Measurements from ENCODE around the gene LRRC72. TPM values are rescaled to one million over a fixed set of nuclear protein-coding genes. Genes with fewer than 3 reads are reported as not detected.
"Not testable (repeated sequence)": the region's sequence is repeated elsewhere in the genome, so short reads cannot be mapped to it uniquely, and the experiment has no call there.

LRRC72 gene
- polyA plus RNA-seq, 1 donor = not detected

- Histone ChIP-seq H3K9me3 (ENCODE audit: control insufficient read depth, low read depth, low read length) (no peaks in the 10 kb centered on the region), H3K4me3 (ENCODE audit: low read length) (no peak overlapping the region), H3K4me1 (ENCODE audit: control insufficient read depth, insufficient read depth, low read length) (no peaks in the 10 kb centered on the region), H3K27me3 (ENCODE audit: control insufficient read depth, insufficient read depth, low read length) (no peaks in the 10 kb centered on the region), H3K36me3 (ENCODE audit: control insufficient read depth, insufficient read depth, low read length) (no peaks in the 10 kb centered on the region), H3K27ac (ENCODE audit: low read length) (no peak overlapping the region)
- no CpG with 5 or more reads among the region's 1 CpG for WGBS (ENCODE audit: insufficient coverage, low lambda C conversion rate)
- DNase-seq = no peak
These were observed 2.3 kb upstream of the LRRC72 start for GRCh38 chr7:16524332-16524731.

DNA sequence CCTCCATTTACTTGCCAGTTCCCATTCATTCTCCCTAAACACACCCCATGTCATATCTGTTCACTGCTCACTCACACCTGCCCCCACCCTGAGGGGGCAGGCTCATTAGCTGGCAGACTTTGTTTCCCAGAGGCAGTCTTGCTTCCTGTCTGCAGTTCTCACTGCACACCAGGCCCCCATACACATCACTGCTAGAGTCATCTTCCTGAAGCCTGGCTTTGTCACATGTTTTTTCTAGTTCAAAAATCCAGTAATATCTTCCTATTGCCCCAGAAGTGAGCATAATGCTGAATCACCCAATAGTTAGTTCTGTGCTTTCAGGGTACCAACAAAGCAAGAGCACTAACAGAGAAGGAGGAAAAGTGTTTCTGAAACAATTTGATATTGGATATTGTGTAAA lies 1.9 kb downstream of the LRRC72 start:
- no peak overlapping the region for H3K27ac ChIP-seq (ENCODE audit: low read length)
- no peaks in the 10 kb centered on the region for H3K4me1 ChIP-seq (ENCODE audit: control insufficient read depth, insufficient read depth, low read length)
- H3K27me3 ChIP-seq (ENCODE audit: control insufficient read depth, insufficient read depth, low read length) = no peaks in the 10 kb centered on the region
- no peak for DNase-seq
- H3K9me3 ChIP-seq (ENCODE audit: control insufficient read depth, low read depth, low read length) = no peaks in the 10 kb centered on the region
- H3K4me3 ChIP-seq (ENCODE audit: low read length) = no peak overlapping the region
- H3K36me3 ChIP-seq (ENCODE audit: control insufficient read depth, insufficient read depth, low read length) = no peaks in the 10 kb centered on the region

DNA sequence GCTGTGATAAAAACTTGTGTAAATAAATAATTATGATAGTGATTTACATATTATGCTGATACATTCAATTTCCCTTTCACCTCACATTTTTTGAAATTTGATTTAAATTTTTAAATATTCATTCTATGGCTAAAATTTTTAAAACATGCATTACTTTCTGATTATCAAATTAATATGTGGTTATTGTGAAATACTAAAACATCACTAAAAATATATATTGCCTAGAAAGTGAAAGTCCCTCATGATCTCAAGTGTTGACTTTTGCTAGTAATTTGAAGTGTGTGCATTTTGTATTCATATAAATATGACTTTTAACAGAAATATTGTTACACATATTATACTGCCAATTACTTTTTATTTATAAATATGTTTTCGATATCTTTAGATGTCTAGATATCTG lies 3.1 kb downstream of the LRRC72 start:
- H3K4me3 ChIP-seq (ENCODE audit: low read length) = no peak overlapping the region
- H3K4me1 ChIP-seq (ENCODE audit: control insufficient read depth, insufficient read depth, low read length) = no peaks in the 10 kb centered on the region
- H3K9me3 ChIP-seq (ENCODE audit: control insufficient read depth, low read depth, low read length) = no peaks in the 10 kb centered on the region
- WGBS (ENCODE audit: insufficient coverage, low lambda C conversion rate) = 86% methylated on average over 1 of the region's 1 CpG
- H3K27ac ChIP-seq (ENCODE audit: low read length) = no peak overlapping the region
- DNase-seq = no peak
- H3K27me3 ChIP-seq (ENCODE audit: control insufficient read depth, insufficient read depth, low read length) = no peaks in the 10 kb centered on the region
- no peaks in the 10 kb centered on the region for H3K36me3 ChIP-seq (ENCODE audit: control insufficient read depth, insufficient read depth, low read length)

GRCh38 chr7:16531707-16532106 lies 5.1 kb downstream of the LRRC72 start:
- 40% methylated on average over 1 of the region's 1 CpG for WGBS (ENCODE audit: insufficient coverage, low lambda C conversion rate)
- Histone ChIP-seq H3K36me3 (ENCODE audit: control insufficient read depth, insufficient read depth, low read length) (no peaks in the 10 kb centered on the region), H3K27ac (ENCODE audit: low read length) (no peak overlapping the region), H3K4me3 (ENCODE audit: low read length) (no peak overlapping the region), H3K9me3 (ENCODE audit: control insufficient read depth, low read depth, low read length) (no peaks in the 10 kb centered on the region), H3K4me1 (ENCODE audit: control insufficient read depth, insufficient read depth, low read length) (no peaks in the 10 kb centered on the region), H3K27me3 (ENCODE audit: control insufficient read depth, insufficient read depth, low read length) (no peaks in the 10 kb centered on the region)
- no peak for DNase-seq

- H3K4me1 ChIP-seq (ENCODE audit: control insufficient read depth, insufficient read depth, low read length) = no peaks in the 10 kb centered on the region
- DNase-seq = no peak
- no peaks in the 10 kb centered on the region for H3K36me3 ChIP-seq (ENCODE audit: control insufficient read depth, insufficient read depth, low read length)
- H3K4me3 ChIP-seq (ENCODE audit: low read length) = no peak overlapping the region
- H3K27ac ChIP-seq (ENCODE audit: low read length) = no peak overlapping the region
- H3K9me3 ChIP-seq (ENCODE audit: control insufficient read depth, low read depth, low read length) = no peaks in the 10 kb centered on the region
- no CpG with 5 or more reads among the region's 1 CpG for WGBS (ENCODE audit: insufficient coverage, low lambda C conversion rate)
- no peaks in the 10 kb centered on the region for H3K27me3 ChIP-seq (ENCODE audit: control insufficient read depth, insufficient read depth, low read length)
These were observed 5.6 kb downstream of the LRRC72 start for GRCh38 chr7:16532272-16532671.

DNA sequence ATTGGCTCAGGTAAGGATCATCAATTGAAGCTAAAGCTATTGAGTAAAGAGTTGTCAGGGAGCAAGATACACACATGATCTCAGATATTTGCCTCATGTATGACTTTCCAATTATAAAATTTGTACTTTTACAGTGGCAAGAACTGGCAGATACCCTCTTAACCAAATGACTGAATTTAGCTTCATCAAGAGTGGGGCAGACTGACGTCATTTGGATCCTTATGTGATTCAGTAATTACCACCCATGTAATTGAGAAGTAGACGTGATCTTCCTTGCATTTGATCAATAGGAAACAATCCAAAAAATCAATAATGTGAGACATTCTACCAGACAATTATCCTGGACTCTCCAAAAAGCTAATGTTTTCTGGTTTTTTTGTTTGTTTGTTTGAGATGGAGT lies 8.9 kb downstream of the LRRC72 start:
- no peaks in the 10 kb centered on the region for H3K4me1 ChIP-seq (ENCODE audit: control insufficient read depth, insufficient read depth, low read length)
- no peaks in the 10 kb centered on the region for H3K9me3 ChIP-seq (ENCODE audit: control insufficient read depth, low read depth, low read length)
- H3K27me3 ChIP-seq (ENCODE audit: control insufficient read depth, insufficient read depth, low read length) = no peaks in the 10 kb centered on the region
- DNase-seq = no peak
- 100% methylated on average over 1 of the region's 2 CpGs for WGBS (ENCODE audit: insufficient coverage, low lambda C conversion rate)
- no peaks in the 10 kb centered on the region for H3K36me3 ChIP-seq (ENCODE audit: control insufficient read depth, insufficient read depth, low read length)
- H3K27ac ChIP-seq (ENCODE audit: low read length) = no peak overlapping the region
- H3K4me3 ChIP-seq (ENCODE audit: low read length) = no peak overlapping the region

- H3K9me3 ChIP-seq (ENCODE audit: control insufficient read depth, low read depth, low read length); H3K4me1 ChIP-seq (ENCODE audit: control insufficient read depth, insufficient read depth, low read length); H3K27me3 ChIP-seq (ENCODE audit: control insufficient read depth, insufficient read depth, low read length); DNase-seq; H3K4me3 ChIP-seq (ENCODE audit: low read length); H3K36me3 ChIP-seq (ENCODE audit: control insufficient read depth, insufficient read depth, low read length); H3K27ac ChIP-seq (ENCODE audit: low read length): not testable (repeated sequence)
- WGBS (ENCODE audit: insufficient coverage, low lambda C conversion rate) = no CpG with 5 or more reads among the region's 2 CpGs
These were observed 13.9 kb downstream of the LRRC72 start for GRCh38 chr7:16540559-16540958.

GRCh38 chr7:16542401-16542800 lies 15.8 kb downstream of the LRRC72 start:
- DNase-seq = no peak
- Histone ChIP-seq H3K27ac (ENCODE audit: low read length) (no peak overlapping the region), H3K4me3 (ENCODE audit: low read length) (no peak overlapping the region), H3K36me3 (ENCODE audit: control insufficient read depth, insufficient read depth, low read length) (no peaks in the 10 kb centered on the region), H3K9me3 (ENCODE audit: control insufficient read depth, low read depth, low read length) (no peaks in the 10 kb centered on the region), H3K4me1 (ENCODE audit: control insufficient read depth, insufficient read depth, low read length) (peaks cover 5% of the 10 kb centered on the region), H3K27me3 (ENCODE audit: control insufficient read depth, insufficient read depth, low read length) (no peaks in the 10 kb centered on the region)
- WGBS (ENCODE audit: insufficient coverage, low lambda C conversion rate) = 100% methylated on average over 1 of the region's 2 CpGs

GRCh38 chr7:16543456-16543855 lies 16.8 kb downstream of the LRRC72 start:
- no peaks in the 10 kb centered on the region for H3K9me3 ChIP-seq (ENCODE audit: control insufficient read depth, low read depth, low read length)
- H3K27ac ChIP-seq (ENCODE audit: low read length) = no peak overlapping the region
- no peaks in the 10 kb centered on the region for H3K36me3 ChIP-seq (ENCODE audit: control insufficient read depth, insufficient read depth, low read length)
- H3K27me3 ChIP-seq (ENCODE audit: control insufficient read depth, insufficient read depth, low read length) = no peaks in the 10 kb centered on the region
- 90% methylated on average over 2 of the region's 2 CpGs for WGBS (ENCODE audit: insufficient coverage, low lambda C conversion rate)
- DNase-seq = no peak
- peaks cover 5% of the 10 kb centered on the region for H3K4me1 ChIP-seq (ENCODE audit: control insufficient read depth, insufficient read depth, low read length)
- H3K4me3 ChIP-seq (ENCODE audit: low read length) = no peak overlapping the region

GRCh38 chr7:16546921-16547505 lies 20.4 kb downstream of the LRRC72 start:
- Histone ChIP-seq H3K27ac (ENCODE audit: low read length) (no peak overlapping the region), H3K27me3 (ENCODE audit: control insufficient read depth, insufficient read depth, low read length) (no peaks in the 10 kb centered on the region), H3K36me3 (ENCODE audit: control insufficient read depth, insufficient read depth, low read length) (no peaks in the 10 kb centered on the region), H3K4me1 (ENCODE audit: control insufficient read depth, insufficient read depth, low read length) (peaks cover 5% of the 10 kb centered on the region), H3K9me3 (ENCODE audit: control insufficient read depth, low read depth, low read length) (no peaks in the 10 kb centered on the region), H3K4me3 (ENCODE audit: low read length) (no peak overlapping the region)
- no CpG with 5 or more reads among the region's 7 CpGs for WGBS (ENCODE audit: insufficient coverage, low lambda C conversion rate)
- no peak for DNase-seq

DNA sequence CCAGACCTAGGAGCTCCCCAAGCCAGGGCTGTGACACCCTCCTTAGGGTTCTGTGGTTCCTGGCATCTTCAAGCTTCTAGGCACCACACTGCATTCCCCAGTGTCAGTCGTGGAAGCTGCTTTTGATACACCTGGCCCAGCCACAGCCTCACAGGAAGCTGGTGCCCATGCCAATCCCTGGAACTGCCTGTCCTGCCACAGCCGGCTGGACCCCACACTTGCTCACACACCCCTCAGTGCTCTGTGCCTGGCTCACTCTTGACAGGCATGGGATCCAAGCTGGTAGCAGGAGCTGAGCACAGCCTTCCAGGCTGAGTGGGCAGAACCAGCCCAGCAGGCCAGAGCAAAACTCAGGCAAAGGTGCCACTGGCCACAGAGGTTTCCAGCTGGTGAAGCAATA lies 21.8 kb downstream of the LRRC72 start:
- Histone ChIP-seq H3K36me3 (ENCODE audit: control insufficient read depth, insufficient read depth, low read length) (no peaks in the 10 kb centered on the region), H3K27ac (ENCODE audit: low read length) (no peak overlapping the region), H3K27me3 (ENCODE audit: control insufficient read depth, insufficient read depth, low read length) (no peaks in the 10 kb centered on the region), H3K4me1 (ENCODE audit: control insufficient read depth, insufficient read depth, low read length) (peaks cover 5% of the 10 kb centered on the region), H3K4me3 (ENCODE audit: low read length) (no peak overlapping the region), H3K9me3 (ENCODE audit: control insufficient read depth, low read depth, low read length) (no peaks in the 10 kb centered on the region)
- no CpG with 5 or more reads among the region's 2 CpGs for WGBS (ENCODE audit: insufficient coverage, low lambda C conversion rate)
- DNase-seq = no peak

Measured in large intestine (tissue), 3 donors.